Forelimb muscle (tissue), 1 donor: ENCODE results near the gene SCFD2. TPM values are rescaled to one million over a fixed set of nuclear protein-coding genes. Genes with fewer than 3 reads are reported as not detected.
"Not testable (repeated sequence)": the region's sequence is repeated elsewhere in the genome, so short reads cannot be mapped to it uniquely, and the experiment has no call there.

Experiments used
- DNase-seq: peaks from one replicate; pipeline ENCODE4 v3.0.0-alpha.2; 2013; ENCODE audit warnings: low read depth
- polyA plus RNA-seq: library from polyadenylated mRNA; unstranded; fragments of 120-200 nt; gene quantifications from one replicate; pipeline ENCODE4 v1.2.1, GENCODE V29; 2013; ENCODE audit not compliant: insufficient read length

Gene SCFD2
- polyA plus RNA-seq, 1 donor, result 10.6 TPM

GRCh38 chr4:53013873-53014775, 351.7 kb downstream of the SCFD2 start:
- no peak for DNase-seq

DNA sequence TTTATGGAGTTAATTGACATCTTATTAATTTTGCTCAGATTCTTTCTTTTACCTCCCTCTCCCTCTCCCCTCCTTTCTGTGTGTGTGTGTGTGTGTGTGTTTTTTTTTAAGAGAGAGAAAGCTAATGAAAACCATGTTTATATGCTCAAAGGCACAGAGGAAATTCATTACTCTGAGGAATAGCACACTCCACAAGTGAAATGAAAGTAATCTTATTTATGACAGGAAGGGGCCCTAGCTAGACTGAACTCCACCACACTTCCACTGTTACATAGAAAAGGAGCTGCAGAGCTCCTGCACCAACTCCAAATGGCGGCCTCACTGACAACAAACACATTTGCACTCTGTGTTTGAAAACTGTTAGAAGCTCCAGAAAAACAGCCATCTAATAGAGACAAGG, 353.1 kb downstream of the SCFD2 start:
- no peak for DNase-seq

DNA sequence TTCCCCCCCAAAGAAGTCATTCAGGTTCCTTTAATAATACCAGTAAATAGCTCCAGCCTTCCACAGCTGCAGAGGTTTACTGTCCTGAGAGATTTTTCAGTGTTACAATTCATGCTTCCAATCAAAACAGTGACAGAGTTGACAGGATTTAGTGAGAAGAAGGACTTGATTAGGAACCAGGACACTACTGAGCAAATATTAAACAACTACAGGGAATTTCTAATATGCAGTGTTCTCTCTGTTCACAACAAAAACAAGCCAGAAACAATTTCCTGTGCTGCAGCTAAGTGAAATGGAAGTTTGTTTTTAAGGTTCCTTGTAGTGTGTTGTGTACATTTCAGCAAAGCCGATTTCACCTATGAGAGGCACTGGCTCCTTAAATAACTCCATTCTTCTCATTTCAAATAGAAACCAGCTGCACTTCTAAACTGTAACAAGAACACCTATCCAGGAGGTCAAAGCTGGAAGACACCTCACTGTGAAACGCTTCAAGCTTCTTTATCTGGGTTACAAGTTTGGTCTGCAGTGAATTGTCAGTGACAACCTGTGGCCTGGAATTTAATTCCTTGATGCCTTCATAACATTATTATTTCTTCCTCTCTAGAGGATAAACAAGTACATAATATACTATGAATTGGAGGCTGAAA, 354.5 kb downstream of the SCFD2 start:
- DNase-seq, result no peak

- DNase-seq, result no peak
Observed at GRCh38 chr4:53010318-53010717, 355.5 kb downstream of the SCFD2 start.

- no peak for DNase-seq
Observed at GRCh38 chr4:53009824-53010223, 356.0 kb downstream of the SCFD2 start.

DNA sequence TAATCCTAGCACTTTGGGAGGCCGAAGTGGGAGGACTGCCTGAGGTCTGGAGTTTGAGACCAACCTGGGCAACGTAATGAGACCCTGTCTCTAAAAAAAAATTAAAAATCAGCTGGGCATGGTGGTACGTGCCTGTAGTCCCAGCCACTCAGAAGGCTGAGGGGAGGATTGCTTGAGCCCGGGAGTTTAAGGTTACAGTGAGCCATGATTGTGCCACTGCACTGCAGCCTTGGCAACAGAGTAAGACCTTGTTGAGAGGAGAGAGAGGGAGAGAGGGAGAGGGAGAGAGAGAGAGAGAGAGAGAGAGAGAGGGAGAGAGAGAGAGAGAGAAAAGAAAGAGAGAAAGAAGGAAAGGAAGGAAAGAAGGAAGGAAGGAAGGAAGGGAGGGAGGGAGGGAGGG, 358.8 kb downstream of the SCFD2 start:
- no peak for DNase-seq

DNA sequence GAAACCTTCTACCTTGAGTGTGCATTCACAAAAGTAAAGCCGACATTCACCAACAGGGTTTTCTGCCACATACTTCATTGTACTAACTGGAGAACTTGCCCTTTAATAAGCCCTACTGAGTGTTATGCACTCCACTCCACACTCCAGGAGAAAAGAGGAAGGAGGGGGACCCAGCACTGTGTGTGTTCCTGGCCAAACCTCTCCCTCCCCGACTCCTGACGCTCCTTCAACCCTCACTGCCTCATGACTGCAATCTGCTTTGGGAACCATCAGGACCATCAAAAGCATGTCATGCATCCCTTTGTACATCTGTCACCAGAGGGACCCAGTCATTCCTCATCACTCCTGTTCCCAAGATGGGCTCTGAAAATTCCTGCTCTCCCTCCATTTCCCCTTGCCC, 360.1 kb downstream of the SCFD2 start:
- DNase-seq, result no peak

GRCh38 chr4:53005149-53005546, 360.7 kb downstream of the SCFD2 start:
- DNase-seq, result no peak

- no peak for DNase-seq
Observed at GRCh38 chr4:53004497-53005148, 361.2 kb downstream of the SCFD2 start.

DNA sequence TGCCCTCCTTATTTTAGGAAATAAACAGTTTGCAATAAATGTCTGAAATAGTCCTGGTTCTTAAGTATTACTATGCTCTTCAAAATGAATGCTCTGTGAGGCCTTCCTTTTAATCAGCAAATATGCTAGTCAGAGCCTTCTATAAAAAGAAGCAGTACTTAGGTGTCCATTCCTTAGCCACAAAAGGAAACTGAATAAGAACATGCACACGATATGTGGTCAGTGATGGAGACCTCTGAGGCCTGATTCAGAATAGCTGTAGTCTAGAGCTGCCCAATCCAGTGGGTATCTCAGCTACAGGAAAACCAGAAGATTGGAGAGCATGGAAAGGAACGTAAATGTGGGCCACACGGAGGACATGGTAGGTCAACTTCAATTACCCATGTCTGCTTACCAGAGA, 361.9 kb downstream of the SCFD2 start:
- no peak for DNase-seq

GRCh38 chr4:53000560-53000959, 365.3 kb downstream of the SCFD2 start:
- DNase-seq, result no peak

DNA sequence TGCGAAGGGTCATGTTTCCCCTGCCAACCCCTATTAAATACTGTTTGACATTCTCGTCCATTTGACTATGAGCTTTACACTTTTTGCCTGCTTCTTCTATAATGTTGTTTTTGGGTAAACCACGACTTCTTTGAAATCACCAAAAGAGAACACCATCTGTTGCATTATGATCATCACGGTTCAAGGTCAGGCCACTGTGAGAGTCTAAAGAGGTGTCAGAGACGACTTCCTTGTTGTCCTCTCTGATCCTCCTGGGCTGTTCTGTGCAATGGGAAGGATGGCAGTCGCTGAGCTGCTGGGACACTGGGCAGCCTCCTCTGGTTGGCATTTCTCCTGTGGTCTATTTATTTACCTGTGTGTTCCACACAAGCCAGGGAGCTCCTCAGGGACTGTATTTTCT, 366.2 kb downstream of the SCFD2 start:
- no peak for DNase-seq

DNA sequence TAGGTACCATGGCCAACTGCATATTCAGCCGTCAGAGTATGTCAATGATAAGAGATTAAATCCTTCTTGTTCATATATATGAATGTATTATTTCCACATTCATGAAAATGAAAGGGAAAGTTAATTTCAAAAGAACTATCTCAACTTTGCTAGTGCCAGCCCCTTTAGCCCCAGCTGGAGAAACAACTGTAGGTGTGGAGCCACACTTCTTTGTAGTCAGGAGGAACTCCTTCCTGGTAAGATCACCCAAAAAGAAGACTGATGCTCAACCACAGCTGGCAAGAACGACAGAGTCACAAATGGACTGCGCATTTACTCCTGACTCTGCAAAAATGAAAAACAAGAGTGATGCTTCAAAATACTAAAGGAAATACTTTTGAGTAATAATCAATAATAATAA, 367.4 kb downstream of the SCFD2 start:
- no peak for DNase-seq

DNA sequence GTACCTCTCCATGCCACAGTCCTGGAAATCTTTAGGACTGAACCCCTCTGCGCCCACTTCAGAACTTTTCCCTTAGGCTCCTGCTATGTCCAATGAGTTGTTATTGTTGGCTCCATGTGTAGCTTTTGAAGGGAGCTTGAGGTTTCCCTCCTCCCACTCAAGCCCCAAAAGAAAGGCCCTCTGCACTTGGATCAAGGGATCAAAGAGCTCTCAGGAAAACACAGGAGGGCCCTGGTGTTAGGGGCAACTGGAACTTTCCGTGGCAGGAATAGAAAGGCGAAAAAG, 368.8 kb downstream of the SCFD2 start:
- no peak for DNase-seq

- DNase-seq, result no peak
Observed at GRCh38 chr4:52996261-52997131, 369.4 kb downstream of the SCFD2 start.

DNA sequence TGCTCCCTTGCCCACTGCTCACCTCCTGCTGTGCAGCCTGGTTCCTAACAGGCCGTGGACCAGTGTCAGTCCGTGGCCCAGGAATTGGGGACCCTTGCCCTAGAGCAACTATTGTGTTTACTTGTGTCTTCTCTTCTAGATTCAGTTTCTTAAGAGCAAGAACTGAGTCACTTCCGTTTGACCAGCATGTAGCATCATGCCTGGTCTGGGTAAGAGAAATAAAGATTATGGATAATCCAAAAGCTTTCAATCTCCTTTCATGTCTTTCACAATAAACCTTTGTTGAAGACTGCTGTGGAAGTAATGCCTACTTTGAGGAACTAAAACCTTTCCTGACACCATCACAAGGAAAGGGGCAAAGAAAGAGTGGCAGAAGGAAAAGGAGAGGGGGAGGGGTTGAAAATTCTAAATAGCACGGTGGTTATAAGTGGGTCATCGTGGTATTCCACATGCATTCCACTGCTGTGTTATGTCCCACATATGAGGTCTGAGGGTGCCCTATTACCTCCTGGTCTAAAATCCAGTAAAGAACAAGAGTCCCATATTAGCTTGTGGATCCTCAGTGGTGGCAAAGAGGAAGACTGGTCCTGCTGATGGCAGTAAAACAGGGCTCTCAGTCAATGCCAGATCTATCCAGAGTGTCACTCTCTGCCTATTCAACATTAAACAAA, 370.4 kb downstream of the SCFD2 start:
- DNase-seq, result no peak

- DNase-seq, result no peak
Observed at GRCh38 chr4:52994567-52994966, 371.3 kb downstream of the SCFD2 start.

DNA sequence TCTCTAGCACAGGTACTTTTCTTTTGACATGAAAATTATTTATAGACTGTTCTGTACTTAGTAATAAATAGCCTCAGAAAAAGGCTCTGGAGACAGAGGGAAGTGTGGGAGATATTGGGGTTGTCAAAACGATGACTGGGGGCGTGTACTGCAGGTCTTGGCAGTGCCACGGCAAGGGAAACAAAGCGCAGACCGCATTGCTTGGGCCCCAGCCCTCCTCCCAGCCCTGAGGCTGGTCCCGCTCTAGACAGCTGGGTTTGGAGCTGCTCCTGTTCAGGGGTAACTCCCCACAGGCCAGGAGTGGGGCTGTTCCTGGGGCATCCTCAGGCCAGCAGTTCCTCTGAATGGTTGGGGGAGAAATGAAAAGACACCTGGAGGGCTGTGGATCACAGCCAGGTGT, 372.1 kb downstream of the SCFD2 start:
- no peak for DNase-seq

DNA sequence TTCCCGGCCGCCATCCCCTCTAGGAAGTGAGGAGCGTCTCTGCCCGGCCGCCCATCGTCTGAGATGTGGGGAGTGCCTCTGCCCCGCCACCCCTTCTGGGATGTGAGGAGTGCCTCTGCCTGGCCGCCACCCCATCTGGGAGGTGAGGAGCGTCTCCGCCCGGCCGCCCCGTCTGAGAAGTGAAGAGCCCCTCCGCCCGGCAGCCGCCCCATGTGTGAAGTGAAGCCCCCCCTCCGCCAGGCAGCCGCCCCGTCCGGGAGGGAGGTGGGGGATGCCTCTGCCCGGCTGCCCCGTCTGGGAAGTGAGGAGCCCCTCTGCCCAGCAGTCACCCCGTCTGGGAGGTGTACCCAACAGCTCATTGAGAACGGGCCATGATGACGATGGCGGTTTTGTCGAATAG, 373.3 kb downstream of the SCFD2 start:
- DNase-seq, result not testable (repeated sequence)

DNA sequence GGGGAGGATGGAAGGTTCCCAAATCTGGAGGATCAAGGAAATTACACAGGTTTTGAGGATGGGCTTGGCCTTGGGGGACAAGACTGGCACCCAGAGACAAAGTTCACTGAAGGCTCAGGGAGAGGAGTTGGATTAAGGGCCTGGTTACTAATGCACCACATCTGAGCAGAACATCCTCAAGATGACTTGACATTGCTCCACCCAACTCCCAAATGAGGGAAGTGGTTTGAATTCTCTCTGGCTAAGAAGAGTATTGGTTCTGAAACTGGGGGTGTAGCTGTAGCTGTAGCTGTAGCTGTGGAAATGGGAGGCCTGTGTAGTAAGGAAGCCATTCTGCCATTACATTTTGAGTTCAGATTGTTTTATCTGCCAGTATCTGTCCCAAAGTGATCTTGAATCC, 374.4 kb downstream of the SCFD2 start:
- DNase-seq, result no peak

DNA sequence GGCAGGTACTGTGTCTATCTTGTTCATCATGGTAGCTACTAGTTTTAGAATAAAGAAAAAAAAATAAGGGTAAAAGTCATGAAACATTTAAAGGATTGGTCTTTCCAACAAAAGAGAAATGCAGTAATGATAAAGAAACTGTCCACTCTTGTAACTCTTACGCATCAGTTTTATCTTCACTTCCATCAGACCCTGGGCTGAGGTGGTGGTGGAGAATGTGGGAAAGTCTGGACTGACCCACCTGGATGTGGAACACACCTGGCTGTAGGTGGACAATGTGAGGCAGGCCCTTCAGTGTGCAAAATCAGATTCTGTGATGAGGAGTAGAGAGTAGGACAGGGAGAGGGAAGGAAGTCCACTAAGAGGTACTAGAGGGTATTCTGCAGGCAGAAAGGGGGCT, 375.2 kb downstream of the SCFD2 start:
- DNase-seq, result no peak
